Parathyroid adenoma (tissue), 2 donors: ENCODE results near the gene PIK3C3.
"Not testable (repeated sequence)": the region's sequence is repeated elsewhere in the genome, so short reads cannot be mapped to it uniquely, and the experiment has no call there.

Experiments used
- H2AFZ ChIP-seq: fragments of 300-600 bp; sonication (generic); one replicate; pipeline ENCODE4 v1.7.0; 2017; ENCODE audit warnings: antibody characterized with exemption, mild to moderate bottlenecking
- H3K27ac ChIP-seq: fragments of 300-600 bp; sonication (generic); one replicate; pipeline ENCODE4 v1.7.0; 2017
- H3K27me3 ChIP-seq: fragments of 300-600 bp; sonication (generic); one replicate; pipeline ENCODE4 v1.7.0; 2017; ENCODE audit warnings: low read length; ENCODE audit not compliant: control insufficient read depth, insufficient read depth
- H3K36me3 ChIP-seq: fragments of 300-600 bp; sonication (generic); one replicate; pipeline ENCODE4 v1.7.0; 2017; ENCODE audit warnings: low read length; ENCODE audit not compliant: control insufficient read depth, insufficient read depth
- H3K4me1 ChIP-seq: fragments of 300-600 bp; sonication (generic); one replicate; pipeline ENCODE4 v1.7.0; 2017; ENCODE audit warnings: control low read depth
- H3K4me2 ChIP-seq: fragments of 300-600 bp; sonication (generic); one replicate; pipeline ENCODE4 v1.7.0; 2017; ENCODE audit warnings: low read length
- H3K4me3 ChIP-seq: fragments of 300-600 bp; sonication (generic); one replicate; pipeline ENCODE4 v1.7.0; 2017; ENCODE audit warnings: low read depth, low read length
- H3K79me2 ChIP-seq: fragments of 300-600 bp; sonication (generic); one replicate; pipeline ENCODE4 v1.7.0; 2017; ENCODE audit warnings: control low read depth
- H3K9ac ChIP-seq: fragments of 300-600 bp; sonication (generic); one replicate; pipeline ENCODE4 v1.7.0; 2017; ENCODE audit warnings: mild to moderate bottlenecking
- H3K9me3 ChIP-seq: fragments of 300-600 bp; sonication (generic); one replicate; pipeline ENCODE4 v1.7.0; 2017; ENCODE audit warnings: low read length; ENCODE audit not compliant: control insufficient read depth
- TF ChIP-seq, protein P1 (sequence below): fragments of 300-600 bp; sonication (generic); IDR thresholded peaks from one replicate; pipeline ENCODE4 v1.7.0; 2017; ENCODE audit warnings: antibody characterized with exemption, mild to moderate bottlenecking
- donor health status: primary hyperparathyroidism.

The PIK3C3 gene

DNA sequence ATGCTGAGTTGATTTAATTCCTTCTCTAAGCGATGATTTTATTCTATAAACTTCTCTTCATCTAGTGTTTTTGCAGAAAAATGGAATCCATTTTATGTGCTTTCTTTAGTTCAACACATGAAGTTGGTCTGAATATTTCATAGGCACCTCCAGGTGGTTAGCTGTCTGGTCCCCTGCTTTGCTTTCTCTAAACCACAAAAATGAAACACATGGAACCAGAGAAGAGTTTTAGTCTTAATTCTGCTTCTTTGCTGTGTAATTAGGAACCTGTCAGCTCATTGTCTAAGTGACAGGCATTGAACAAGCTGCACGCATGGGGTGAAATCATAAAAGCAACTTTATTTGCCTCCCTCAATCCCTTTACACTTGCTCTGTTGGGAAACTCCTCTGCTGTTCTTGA is 150.4 kb downstream of the PIK3C3 start:
- H3K4me1 ChIP-seq: no peaks in the 10 kb centered on the region
- no peak overlapping the region for H2AFZ ChIP-seq
- H3K27me3 ChIP-seq: no peaks in the 10 kb centered on the region
- H3K9ac ChIP-seq: no peak overlapping the region
- H3K36me3 ChIP-seq: no peaks in the 10 kb centered on the region
- no peak overlapping the region for H3K4me2 ChIP-seq
- H3K9me3 ChIP-seq: no peaks in the 10 kb centered on the region
- no peak overlapping the region for H3K27ac ChIP-seq
- no peak overlapping the region for H3K4me3 ChIP-seq
- TF ChIP-seq, protein P1, sequence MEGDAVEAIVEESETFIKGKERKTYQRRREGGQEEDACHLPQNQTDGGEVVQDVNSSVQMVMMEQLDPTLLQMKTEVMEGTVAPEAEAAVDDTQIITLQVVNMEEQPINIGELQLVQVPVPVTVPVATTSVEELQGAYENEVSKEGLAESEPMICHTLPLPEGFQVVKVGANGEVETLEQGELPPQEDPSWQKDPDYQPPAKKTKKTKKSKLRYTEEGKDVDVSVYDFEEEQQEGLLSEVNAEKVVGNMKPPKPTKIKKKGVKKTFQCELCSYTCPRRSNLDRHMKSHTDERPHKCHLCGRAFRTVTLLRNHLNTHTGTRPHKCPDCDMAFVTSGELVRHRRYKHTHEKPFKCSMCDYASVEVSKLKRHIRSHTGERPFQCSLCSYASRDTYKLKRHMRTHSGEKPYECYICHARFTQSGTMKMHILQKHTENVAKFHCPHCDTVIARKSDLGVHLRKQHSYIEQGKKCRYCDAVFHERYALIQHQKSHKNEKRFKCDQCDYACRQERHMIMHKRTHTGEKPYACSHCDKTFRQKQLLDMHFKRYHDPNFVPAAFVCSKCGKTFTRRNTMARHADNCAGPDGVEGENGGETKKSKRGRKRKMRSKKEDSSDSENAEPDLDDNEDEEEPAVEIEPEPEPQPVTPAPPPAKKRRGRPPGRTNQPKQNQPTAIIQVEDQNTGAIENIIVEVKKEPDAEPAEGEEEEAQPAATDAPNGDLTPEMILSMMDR: no peak
- no peaks in the 10 kb centered on the region for H3K79me2 ChIP-seq

DNA sequence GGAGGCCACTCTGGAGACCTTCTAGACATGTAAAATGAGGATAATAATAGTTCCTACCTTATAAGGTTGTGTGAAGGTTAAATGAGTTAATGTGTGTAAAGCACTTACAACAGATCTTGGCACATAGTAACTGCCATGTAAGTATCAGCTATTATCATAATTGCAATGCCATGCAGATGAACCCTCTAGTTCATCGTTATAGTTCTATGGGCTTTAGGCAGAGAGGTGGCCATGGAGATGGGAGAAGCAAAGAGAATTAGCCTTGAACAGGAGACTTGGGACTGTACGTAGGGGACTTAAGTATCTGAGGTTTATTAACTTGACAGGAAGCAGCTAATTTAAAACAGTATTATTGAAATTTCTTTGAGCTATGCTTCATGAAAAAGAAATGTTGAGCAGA is 151.8 kb downstream of the PIK3C3 start:
- Histone ChIP-seq H3K4me2 (no peak overlapping the region), H3K9me3 (no peaks in the 10 kb centered on the region), H3K79me2 (no peaks in the 10 kb centered on the region), H3K4me3 (no peak overlapping the region), H3K27me3 (no peaks in the 10 kb centered on the region), H3K9ac (no peak overlapping the region), H3K36me3 (no peaks in the 10 kb centered on the region), H3K27ac (no peak overlapping the region), H2AFZ (no peak overlapping the region), H3K4me1 (no peaks in the 10 kb centered on the region)
- TF ChIP-seq, protein P1: no peak

DNA sequence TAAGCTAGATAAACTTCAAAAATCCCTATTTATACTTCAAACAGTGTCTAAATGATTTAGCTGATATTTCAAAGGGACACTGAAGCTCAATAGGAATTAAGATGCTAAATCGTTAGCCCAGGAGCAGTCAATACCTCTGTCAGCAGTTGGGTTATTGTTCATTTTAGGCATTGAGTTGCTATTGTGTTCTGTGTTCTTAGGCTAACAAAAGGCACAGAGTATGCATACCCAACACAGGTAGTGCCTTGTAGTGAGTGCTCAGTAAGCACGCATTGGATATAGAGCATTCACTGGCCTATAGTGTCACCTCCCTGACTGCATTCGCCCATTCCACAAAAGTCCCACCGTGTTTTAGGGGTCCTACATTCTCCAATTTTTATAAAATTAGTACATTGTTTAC is 152.3 kb downstream of the PIK3C3 start:
- Histone ChIP-seq H3K27ac (no peak overlapping the region), H3K9me3 (no peaks in the 10 kb centered on the region), H3K4me3 (no peak overlapping the region)

DNA sequence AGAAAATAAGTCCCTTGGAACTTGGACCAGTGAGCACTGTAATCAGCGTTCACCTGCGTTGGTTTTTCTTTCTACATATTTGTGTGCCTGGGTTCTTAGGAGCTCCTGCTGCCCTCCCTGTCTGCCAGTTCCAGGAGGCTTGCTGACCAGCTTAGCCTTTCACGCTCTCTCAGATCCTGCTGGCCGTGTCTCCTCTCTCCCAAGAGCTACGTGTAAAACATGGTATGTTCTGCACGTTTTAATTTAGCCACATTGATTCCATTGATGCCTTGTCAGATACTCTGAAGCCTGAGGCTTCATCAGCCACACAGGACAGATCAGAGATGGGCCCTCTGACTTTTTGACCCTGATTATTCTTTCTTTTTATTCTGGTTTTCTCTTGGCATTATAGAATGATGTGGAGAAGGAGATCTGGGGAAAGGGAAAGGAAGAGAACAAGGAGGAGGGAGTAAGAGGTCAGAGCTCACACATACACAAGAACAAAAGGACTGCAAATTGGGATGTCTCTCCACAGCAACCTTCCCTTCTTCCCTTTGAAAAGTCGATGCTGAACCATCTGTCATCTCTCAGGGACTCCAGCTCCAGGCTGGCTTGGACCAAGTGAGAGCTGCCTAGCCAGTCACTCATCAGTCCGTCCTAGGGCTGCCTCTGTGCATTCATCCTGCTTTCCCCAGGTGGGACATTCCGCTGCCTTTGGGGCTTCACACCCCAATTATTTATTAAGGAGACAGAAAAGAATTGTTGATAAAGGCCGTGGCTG is 152.8 kb downstream of the PIK3C3 start:
- Histone ChIP-seq H3K4me1 (no peaks in the 10 kb centered on the region), H3K36me3 (no peaks in the 10 kb centered on the region), H3K9me3 (no peaks in the 10 kb centered on the region), H3K9ac (no peak overlapping the region), H3K27ac (no peak overlapping the region), H3K4me2 (no peak overlapping the region), H3K27me3 (no peaks in the 10 kb centered on the region), H2AFZ (no peak overlapping the region), H3K79me2 (no peaks in the 10 kb centered on the region), H3K4me3 (no peak overlapping the region)
- TF ChIP-seq, protein P1: no peak

More for the DNA sequence above, 152.3 kb downstream of the PIK3C3 start:
- H2AFZ ChIP-seq: no peak overlapping the region
- H3K27me3 ChIP-seq: no peaks in the 10 kb centered on the region
- no peaks in the 10 kb centered on the region for H3K4me1 ChIP-seq
- no peaks in the 10 kb centered on the region for H3K79me2 ChIP-seq
- H3K4me2 ChIP-seq: no peak overlapping the region
- TF ChIP-seq, protein P1: no peak
- H3K36me3 ChIP-seq: no peaks in the 10 kb centered on the region
- no peak overlapping the region for H3K9ac ChIP-seq

DNA sequence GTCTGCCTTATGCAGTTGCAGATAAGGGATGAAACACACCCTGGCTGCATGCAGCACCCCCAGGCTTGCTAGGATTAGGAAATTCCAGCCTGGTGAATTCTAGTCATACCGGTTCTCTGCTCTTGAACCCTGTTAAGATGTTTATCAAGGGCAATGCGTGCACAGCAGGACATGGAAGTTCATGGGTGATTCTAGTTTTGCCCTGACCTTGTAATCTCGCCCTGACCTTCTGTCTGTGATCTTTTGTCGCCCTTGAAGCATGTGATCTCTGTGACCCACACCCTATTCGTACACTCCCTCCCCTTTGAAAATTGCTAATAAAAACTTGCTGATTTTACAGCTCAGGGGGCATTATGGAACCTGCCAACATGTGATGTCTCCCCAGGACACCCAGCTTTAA is 157.1 kb downstream of the PIK3C3 start:
- H2AFZ ChIP-seq, H3K4me1 ChIP-seq, H3K27me3 ChIP-seq, H3K27ac ChIP-seq, H3K9me3 ChIP-seq, H3K4me3 ChIP-seq, H3K9ac ChIP-seq, H3K36me3 ChIP-seq, H3K79me2 ChIP-seq, H3K4me2 ChIP-seq: not testable (repeated sequence)
